Neural cell (in vitro differentiated cells): ENCODE measurements around the gene RPGRIP1L. TPM values are rescaled to one million over a fixed set of nuclear protein-coding genes. Genes with fewer than 3 reads are reported as not detected.

Experiments
- H2AFZ ChIP-seq: fragments of 200-600, 300-800 bp; sonication (generic), shearing (Covaris generic); 2 replicates; pipeline ENCODE4 v1.6.0; 2014; ENCODE audit warnings: low read depth, mild to moderate bottlenecking, antibody characterized with exemption, low read length, moderate library complexity
- H3F3A ChIP-seq: fragments of 200-600 bp; shearing (Covaris generic); 2 replicates; pipeline ENCODE4 v1.6.1; 2016; ENCODE audit warnings: mild to moderate bottlenecking, moderate library complexity, mixed read lengths, antibody characterized with exemption, low read length; ENCODE audit not compliant: insufficient read depth, poor library complexity, severe bottlenecking
- H3K27ac ChIP-seq: fragments of 200-600, 300-800 bp; sonication (generic), shearing (Covaris generic); 2 replicates; pipeline ENCODE4 v1.5.1; 2014; ENCODE audit warnings: mild to moderate bottlenecking, low read length, moderate library complexity
- H3K27me3 ChIP-seq: fragments of 300-800, 200-600 bp; sonication (generic), shearing (Covaris generic); 2 replicates; pipeline ENCODE4 v1.6.0; 2014; ENCODE audit warnings: mild to moderate bottlenecking, low read depth, low read length, moderate library complexity; ENCODE audit not compliant: insufficient read depth
- H3K36me3 ChIP-seq: fragments of 300-800, 200-600 bp; sonication (generic), shearing (Covaris generic); 2 replicates; pipeline ENCODE4 v1.5.1; 2014; ENCODE audit warnings: mild to moderate bottlenecking, antibody characterized with exemption, low read length, moderate library complexity; ENCODE audit not compliant: insufficient read depth
- H3K4me2 ChIP-seq: fragments of 300-800, 200-600 bp; sonication (generic), shearing (Covaris generic); 2 replicates; pipeline ENCODE4 v1.6.0; 2014; ENCODE audit warnings: mild to moderate bottlenecking, low read length
- H3K4me3 ChIP-seq: fragments of 300-800, 200-600 bp; sonication (generic), shearing (Covaris generic); 2 replicates; pipeline ENCODE4 v1.5.1; 2014; ENCODE audit warnings: mild to moderate bottlenecking, low read length, moderate library complexity
- H3K79me2 ChIP-seq: fragments of 200-600 bp; shearing (Covaris generic); replicated peaks from 2 replicates; pipeline ENCODE4 v1.6.0; 2014; ENCODE audit warnings: mild to moderate bottlenecking, low read length, moderate library complexity; ENCODE audit not compliant: insufficient read depth
- H3K9ac ChIP-seq: fragments of 300-800, 200-600 bp; sonication (generic), shearing (Covaris generic); 2 replicates; pipeline ENCODE4 v1.6.1; 2016; ENCODE audit warnings: mild to moderate bottlenecking, low read length, mixed read lengths
- H3K9me2 ChIP-seq: fragments of 200-600 bp; shearing (Covaris generic); 2 replicates; pipeline ENCODE4 v1.6.1; 2016; ENCODE audit warnings: mild to moderate bottlenecking, low read length, mixed read lengths; ENCODE audit not compliant: insufficient read depth
- H3K9me3 ChIP-seq: fragments of 200-600, 300-800 bp; sonication (generic), shearing (Covaris generic); 2 replicates; pipeline ENCODE4 v1.6.1; 2016; ENCODE audit warnings: mild to moderate bottlenecking, mixed run types, low read length, moderate library complexity, mixed read lengths
- H4K20me1 ChIP-seq: fragments of 200-600 bp; shearing (Covaris generic); 2 replicates; pipeline ENCODE4 v1.6.1; 2016; ENCODE audit warnings: mild to moderate bottlenecking, mixed run types; ENCODE audit not compliant: insufficient read depth
- CTCF ChIP-seq: fragments of 450-650 bp; IDR thresholded peaks from 2 replicates; pipeline ENCODE4 v1.5.1; 2014; ENCODE audit warnings: antibody characterized with exemption, mild to moderate bottlenecking, moderate library complexity; ENCODE audit not compliant: poor library complexity, severe bottlenecking
- EP300 ChIP-seq: fragments of 450-650 bp; conservative IDR thresholded peaks from 2 replicates; pipeline ENCODE4 v1.6.1; 2014; ENCODE audit warnings: antibody characterized with exemption, mild to moderate bottlenecking, moderate library complexity; ENCODE audit not compliant: poor library complexity, severe bottlenecking
- EZH2 ChIP-seq: fragments of 200-600, 300-800 bp; shearing (Covaris generic), sonication (generic); IDR thresholded peaks from 2 replicates; pipeline ENCODE4 v1.6.1; 2014; ENCODE audit warnings: antibody characterized with exemption, low read length, borderline replicate concordance, mild to moderate bottlenecking; ENCODE audit not compliant: insufficient read depth, poor library complexity, severe bottlenecking
- MXI1 ChIP-seq: fragments of 450-650 bp; conservative IDR thresholded peaks from 2 replicates; pipeline ENCODE4 v1.6.1; 2014; ENCODE audit warnings: antibody characterized with exemption, mild to moderate bottlenecking; ENCODE audit not compliant: poor library complexity, severe bottlenecking
- POLR2AphosphoS5 ChIP-seq: IDR thresholded peaks from 2 replicates; pipeline ENCODE4 v1.6.1; 2012
- RAD21 ChIP-seq: fragments of 450-650 bp; conservative IDR thresholded peaks from 2 replicates; pipeline ENCODE4 v1.6.1; 2014; ENCODE audit warnings: antibody characterized with exemption, mild to moderate bottlenecking, moderate library complexity
- REST ChIP-seq: IDR thresholded peaks from 2 replicates; pipeline ENCODE4 v1.6.1; 2012; ENCODE audit warnings: borderline replicate concordance
- SMC3 ChIP-seq: fragments of 450-650 bp; conservative IDR thresholded peaks from 2 replicates; pipeline ENCODE4 v1.6.1; 2014; ENCODE audit warnings: antibody characterized with exemption, mild to moderate bottlenecking, moderate library complexity; ENCODE audit not compliant: poor library complexity
- TAF1 ChIP-seq: IDR thresholded peaks from 2 replicates; pipeline ENCODE4 v1.6.1; 2012; ENCODE audit warnings: low read depth
- polyA plus RNA-seq: library from polyadenylated mRNA; depleted of rRNA; stranded (reverse); fragments of >200 nt; gene quantifications from 2 replicates; pipeline ENCODE4 v1.2.3, GENCODE V29; 2014

The RPGRIP1L gene
- polyA plus RNA-seq, 1 donor from 2014 or later, result 24.6 TPM

GRCh38 chr16:53666786-53667415 is 36.8 kb downstream of the RPGRIP1L start:
- Histone ChIP-seq H4K20me1 (no peaks in the 10 kb centered on the region), H3K9me3 (no peaks in the 10 kb centered on the region), H3K79me2 (no peaks in the 10 kb centered on the region), H3K36me3 (no peaks in the 10 kb centered on the region), H3F3A (no peaks in the 10 kb centered on the region), H3K4me2 (no peak overlapping the region), H2AFZ (no peak overlapping the region), H3K4me3 (no peak overlapping the region), H3K9me2 (no peaks in the 10 kb centered on the region), H3K27ac (no peak overlapping the region), H3K9ac (no peak overlapping the region), H3K27me3 (no peaks in the 10 kb centered on the region)
- TF ChIP-seq EP300 (no peak), CTCF (no peak)

GRCh38 chr16:53664724-53665345 is 38.8 kb downstream of the RPGRIP1L start:
- Histone ChIP-seq H3K9me2 (no peaks in the 10 kb centered on the region), H3K9me3 (no peaks in the 10 kb centered on the region), H3K79me2 (no peaks in the 10 kb centered on the region), H3K4me2 (no peak overlapping the region), H2AFZ (no peak overlapping the region), H3K4me3 (no peak overlapping the region), H3K36me3 (no peaks in the 10 kb centered on the region), H4K20me1 (no peaks in the 10 kb centered on the region), H3K27ac (no peak overlapping the region), H3K27me3 (no peaks in the 10 kb centered on the region), H3K9ac (no peak overlapping the region), H3F3A (no peaks in the 10 kb centered on the region)
- TF ChIP-seq EZH2 (no peak), TAF1 (no peak), EP300 (no peak), REST (no peak), SMC3 (no peak), POLR2AphosphoS5 (no peak), CTCF (no peak), MXI1 (no peak), RAD21 (no peak)
